GM19397 (cell line): Measurements from ENCODE around the gene GMEB2.
"Not testable (repeated sequence)": the region's sequence is repeated elsewhere in the genome, so short reads cannot be mapped to it uniquely, and the experiment has no call there.

Source experiments
- ATAC-seq: cut with Tn5 transposase; IDR thresholded peaks from one replicate; pipeline ENCODE4 v1.9.1; 2021; ENCODE audit warnings: mild to moderate bottlenecking, moderate library complexity; ENCODE audit not compliant: unreplicated experiment

Gene GMEB2

GRCh38 chr20:63626424-63627128 is at the start of gene GMEB2:
GMEB2 (minus strand) TSS chr20:63627101; CDS start chr20:63619397, 7,704 bp downstream.
- ATAC-seq, result peak; percentile 67

GRCh38 chr20:63675681-63676368 is 48.9 kb upstream of the GMEB2 start:
- ATAC-seq, result no peak

- ATAC-seq, result no peak
Observed at GRCh38 chr20:63673951-63674350, 47.0 kb upstream of the GMEB2 start.

- ATAC-seq, result no peak
Observed at GRCh38 chr20:63672666-63673065, 45.8 kb upstream of the GMEB2 start.

- ATAC-seq, result not testable (repeated sequence)
Observed at GRCh38 chr20:63671695-63672094, 44.8 kb upstream of the GMEB2 start.

- ATAC-seq, result no peak
Observed at GRCh38 chr20:63668351-63668750, 41.5 kb upstream of the GMEB2 start.

GRCh38 chr20:63667858-63668257 is 41.0 kb upstream of the GMEB2 start:
- ATAC-seq, result no peak

- ATAC-seq, result no peak
Observed at GRCh38 chr20:63665708-63666107, 38.8 kb upstream of the GMEB2 start.

- ATAC-seq, result no peak
Observed at GRCh38 chr20:63664861-63665594, 38.1 kb upstream of the GMEB2 start.

GRCh38 chr20:63664143-63664851 is 37.4 kb upstream of the GMEB2 start:
- ATAC-seq, result no peak

- no peak for ATAC-seq
Observed at GRCh38 chr20:63663332-63664066, 36.6 kb upstream of the GMEB2 start.

GRCh38 chr20:63662813-63663189 is 35.9 kb upstream of the GMEB2 start:
- no peak for ATAC-seq

- no peak for ATAC-seq
Observed at GRCh38 chr20:63661959-63662812, 35.3 kb upstream of the GMEB2 start.

- ATAC-seq, result no peak
Observed at GRCh38 chr20:63661108-63661507, 34.2 kb upstream of the GMEB2 start.

GRCh38 chr20:63660622-63661021 is 33.7 kb upstream of the GMEB2 start:
- no peak for ATAC-seq

- not testable (repeated sequence) for ATAC-seq
Observed at GRCh38 chr20:63660174-63660573, 33.3 kb upstream of the GMEB2 start.

- ATAC-seq, result no peak
Observed at GRCh38 chr20:63659370-63659769, 32.5 kb upstream of the GMEB2 start.

- peak; percentile 14 for ATAC-seq
Observed at GRCh38 chr20:63658749-63659187, 31.9 kb upstream of the GMEB2 start.

- ATAC-seq, result peak; percentile 84
Observed at GRCh38 chr20:63657937-63658748, 31.2 kb upstream of the GMEB2 start, which contains the start of gene RTEL1. RTEL1 (plus strand) TSS chr20:63658312; CDS start chr20:63659403, 1,091 bp downstream.
